ENCODE results near the gene SLC16A3. TPM values are rescaled to one million over a fixed set of nuclear protein-coding genes. Genes with fewer than 3 reads are reported as not detected.
"Not testable (repeated sequence)": the region's sequence is repeated elsewhere in the genome, so short reads cannot be mapped to it uniquely, and the experiment has no call there.

SLC16A3 gene
- total RNA-seq, 6 experiments from 2014 or later, result 4.1 to 34.0 (median 7.3) TPM

GRCh38 chr17:82184761-82185160, 44.1 kb upstream of the SLC16A3 start:
- H3K4me1 ChIP-seq, result peaks cover 0 to 5% (median 0%) of the 10 kb centered on the region in 4 donors
- ATAC-seq (peak in 1 of 4 donors; percentile 25), DNase-seq (no peak)
- H3K9me3 ChIP-seq, result no peaks in the 10 kb centered on the region
- H3K27ac ChIP-seq, result no peak overlapping the region
- H3K27me3 ChIP-seq, result no peaks in the 10 kb centered on the region
- 94% methylated on average over 3 of the region's 5 CpGs for WGBS (ENCODE audit: insufficient coverage, low coverage, low lambda C conversion rate, missing lambda C conversion rate)
- intact Hi-C loops (cut with DNase I), result no loop called here
- TF ChIP-seq CTCF (IDR thresholded peaks at IDR 0.05) (no peak), POLR2A (IDR thresholded peaks at IDR 0.05) (no peak)
- no peaks in the 10 kb centered on the region for H3K36me3 ChIP-seq
- H3K4me3 ChIP-seq, result no peak overlapping the region

GRCh38 chr17:82186221-82186620, 42.6 kb upstream of the SLC16A3 start:
- no peaks in the 10 kb centered on the region for H3K27me3 ChIP-seq
- no peak overlapping the region for H3K4me3 ChIP-seq
- no peaks in the 10 kb centered on the region for H3K9me3 ChIP-seq
- 97% methylated on average over 6 of the region's 15 CpGs for WGBS (ENCODE audit: insufficient coverage, low coverage, low lambda C conversion rate, missing lambda C conversion rate)
- TF ChIP-seq CTCF (IDR thresholded peaks at IDR 0.05), result no peak
- no peak for TF ChIP-seq POLR2A (IDR thresholded peaks at IDR 0.05)
- H3K36me3 ChIP-seq, result no peaks in the 10 kb centered on the region
- DNase-seq (no peak), ATAC-seq (no peak)
- H3K4me1 ChIP-seq, result peaks cover 0 to 5% (median 0%) of the 10 kb centered on the region in 4 donors
- H3K27ac ChIP-seq, result no peak overlapping the region
- intact Hi-C loops (cut with DNase I), result no loop called here

GRCh38 chr17:82187500-82187899, 41.3 kb upstream of the SLC16A3 start:
- H3K9me3 ChIP-seq, result no peaks in the 10 kb centered on the region
- WGBS (ENCODE audit: insufficient coverage, low coverage, low lambda C conversion rate, missing lambda C conversion rate), result 91% methylated on average over 20 of the region's 23 CpGs
- H3K4me3 ChIP-seq, result no peak overlapping the region
- intact Hi-C loops (cut with DNase I), result no loop called here
- ATAC-seq (no peak), DNase-seq (no peak)
- H3K36me3 ChIP-seq, result no peaks in the 10 kb centered on the region
- TF ChIP-seq POLR2A (IDR thresholded peaks at IDR 0.05) (no peak), CTCF (IDR thresholded peaks at IDR 0.05) (no peak)
- no peak overlapping the region for H3K27ac ChIP-seq
- H3K4me1 ChIP-seq, result peaks cover 0 to 5% (median 0%) of the 10 kb centered on the region in 4 donors
- H3K27me3 ChIP-seq, result no peaks in the 10 kb centered on the region

GRCh38 chr17:82188001-82188961, 40.6 kb upstream of the SLC16A3 start:
- H3K36me3 ChIP-seq, result no peaks in the 10 kb centered on the region
- no peak overlapping the region for H3K27ac ChIP-seq
- peaks cover 0 to 5% (median 0%) of the 10 kb centered on the region in 4 donors for H3K4me1 ChIP-seq
- no peak overlapping the region for H3K4me3 ChIP-seq
- peak in 2 of 4 donors; percentile 7 to 37 for ATAC-seq
- intact Hi-C loops (cut with DNase I), result no loop called here
- no peak for DNase-seq
- TF ChIP-seq POLR2A (IDR thresholded peaks at IDR 0.05) (no peak), CTCF (IDR thresholded peaks at IDR 0.05) (no peak)
- H3K9me3 ChIP-seq, result no peaks in the 10 kb centered on the region
- H3K27me3 ChIP-seq, result no peaks in the 10 kb centered on the region
- 62% methylated on average over 6 of the region's 26 CpGs for WGBS (ENCODE audit: insufficient coverage, low coverage, low lambda C conversion rate, missing lambda C conversion rate)

- H3K36me3 ChIP-seq, H3K4me3 ChIP-seq, ATAC-seq, H3K9me3 ChIP-seq, DNase-seq, H3K4me1 ChIP-seq, H3K27ac ChIP-seq, H3K27me3 ChIP-seq: not testable (repeated sequence)
- 80% methylated on average over 5 of the region's 6 CpGs for WGBS (ENCODE audit: insufficient coverage, low coverage, low lambda C conversion rate, missing lambda C conversion rate)
- intact Hi-C loops (cut with DNase I), result loop anchor here in 1 of 2 donors (10.0 kb wide), 1 partner anchor 248 kb away; the partner anchor contains the start of gene MYADML2
Observed at GRCh38 chr17:82193050-82193449, 35.8 kb upstream of the SLC16A3 start.
